Hypothalamus (tissue), 51 donors: ENCODE results near the gene DDX39A.
A peak's percentile ranks its signal among the peaks of the same experiment; 100 is the strongest.
"Not testable (repeated sequence)": the region's sequence is repeated elsewhere in the genome, so short reads cannot be mapped to it uniquely, and the experiment has no call there.

Experiments used
- DNase-seq, 51 donors: peaks; one replicate each; lab custom pipeline; 2025; lab: John Stamatoyannopoulos, UW

Gene DDX39A

DNA sequence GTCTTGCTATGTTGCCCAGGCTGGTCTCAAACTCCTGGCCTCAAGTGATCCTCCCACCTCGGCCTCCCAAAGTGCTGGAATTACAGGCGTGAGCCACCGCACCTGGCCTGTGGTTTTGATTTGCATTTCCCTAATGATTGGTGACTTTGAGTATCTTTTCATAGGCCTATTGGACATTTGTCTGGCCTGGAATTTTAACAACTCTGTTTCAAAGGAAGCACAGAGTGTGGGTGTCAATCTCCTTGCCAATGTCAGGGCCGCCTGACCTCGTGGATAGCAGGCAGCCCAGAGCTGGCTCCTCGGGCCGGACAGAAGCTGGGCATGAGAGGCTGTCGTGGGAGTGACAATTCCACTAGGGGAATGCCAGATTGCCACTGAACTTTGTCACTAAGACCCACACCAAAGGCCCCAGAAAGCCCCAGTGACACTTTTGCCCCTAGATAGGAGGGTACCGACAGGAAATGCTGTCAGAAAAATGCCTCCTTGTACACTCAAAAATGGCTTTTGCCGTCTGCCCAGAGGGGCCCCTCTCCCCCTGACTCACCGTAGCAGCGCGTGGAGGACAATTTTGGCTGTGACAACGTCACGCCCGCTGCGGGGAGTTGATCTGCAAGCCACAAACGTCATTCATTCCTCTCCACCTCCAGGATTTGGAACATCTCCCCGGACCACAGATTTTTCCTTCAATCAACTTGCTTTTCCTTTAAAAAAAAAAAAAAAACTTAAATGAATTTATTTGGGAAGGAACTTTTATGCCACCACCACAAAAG is 49.6 kb downstream of the DDX39A start:
- peak in 2 of 51 donors; percentile 13 to 15 for DNase-seq

DNA sequence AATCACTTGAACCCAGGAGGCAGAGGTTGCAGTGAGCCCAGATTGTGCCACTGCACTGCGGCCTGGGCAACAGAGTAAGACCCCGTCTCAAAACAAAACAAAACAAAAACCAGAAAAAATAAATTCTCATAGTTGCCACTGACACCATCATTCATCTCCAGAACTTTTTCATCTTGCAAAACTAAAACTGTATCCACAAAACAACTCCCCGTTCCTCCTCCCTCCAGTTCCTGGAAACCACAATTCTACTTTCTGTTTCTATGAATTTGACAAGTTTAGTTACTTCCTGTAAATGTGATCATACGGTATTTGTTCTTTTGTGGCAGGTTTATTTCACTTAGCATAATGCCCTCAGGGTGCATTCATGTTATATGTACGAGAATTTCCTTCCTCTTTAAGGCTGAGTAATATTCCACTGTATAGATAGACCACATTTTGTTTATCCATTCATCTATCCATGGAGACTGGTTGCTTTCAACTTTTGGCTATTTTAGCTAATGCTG is 51.1 kb downstream of the DDX39A start:
- DNase-seq, result no peak

- DNase-seq, result no peak
These were observed 52.1 kb downstream of the DDX39A start for GRCh38 chr19:14367016-14367415.

- DNase-seq, result peak in 14 of 51 donors; percentile 3 to 33 (median 16)
These were observed 52.6 kb downstream of the DDX39A start for GRCh38 chr19:14366529-14366928.

DNA sequence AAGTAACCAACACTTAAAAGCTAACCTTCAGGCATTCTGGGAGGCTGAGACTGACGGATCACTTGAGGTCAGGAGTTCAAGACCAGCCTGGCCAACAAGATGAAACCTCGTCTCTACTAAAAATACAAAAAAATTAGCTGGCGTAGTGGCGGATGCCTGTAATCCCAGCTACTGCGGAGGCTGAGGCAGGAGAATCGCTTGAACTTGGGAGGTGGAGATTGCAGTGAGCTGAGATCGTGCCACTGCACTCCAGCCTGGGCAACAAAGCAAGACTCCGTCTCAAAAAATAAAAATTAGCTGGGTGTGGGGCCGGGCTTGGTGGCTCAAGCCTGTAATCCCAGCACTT is 55.1 kb downstream of the DDX39A start:
- DNase-seq, result not testable (repeated sequence)

GRCh38 chr19:14363183-14364097 is 55.7 kb downstream of the DDX39A start:
- DNase-seq, result peak in 9 of 51 donors; percentile 5 to 46 (median 19)

GRCh38 chr19:14361824-14362223 is 57.3 kb downstream of the DDX39A start:
- no peak for DNase-seq
